GM12878 (cell line): Measurements from ENCODE around the gene GLG1. TPM values are rescaled to one million over a fixed set of nuclear protein-coding genes. Genes with fewer than 3 reads are reported as not detected.

ENCODE experiments used
- ATAC-seq: fragments of 200-7000 bp; cut with Tn5 transposase; 3 replicates; pipeline ENCODE4 v1.9.1; 2020; ENCODE audit warnings: mild to moderate bottlenecking, moderate library complexity
- BruUV-seq: library from RNA; stranded (reverse); fragments of 400-500 nt; replicated peaks from 2 replicates; lab custom pipeline; 2021; lab: Mats Ljungman, UMichigan
- CTCF ChIA-PET: fragments of 300-600 bp; sonication (Branson Sonifier 250); formaldehyde crosslinking; extraction: SDS; loops from one replicate; lab custom pipeline; 2021; ENCODE audit warnings: inconsistent platforms; lab: Yijun Ruan, JAX
- POLR2A ChIA-PET: fragments of 350-600 bp; formaldehyde crosslinking; extraction: SDS; loops from one replicate; lab custom pipeline; 2021; ENCODE audit warnings: inconsistent platforms; lab: Charles Lee
- RAD21 ChIA-PET: fragments of 300-600 bp; sonication (Branson Sonifier 250); formaldehyde crosslinking; loops from one replicate; lab custom pipeline; 2023; ENCODE audit warnings: antibody characterized with exemption; ENCODE audit not compliant: unreplicated experiment; lab: Charles Lee
- SMC1A ChIA-PET: fragments of 300-600 bp; sonication (Branson Sonifier 250); formaldehyde crosslinking; loops from one replicate; lab custom pipeline; 2023; ENCODE audit not compliant: unreplicated experiment, uncharacterized antibody; lab: Charles Lee
- DNase-seq: peaks from one replicate; pipeline ENCODE4 v3.0.0-alpha.2; 2011; ENCODE audit warnings: low read depth, low spot score
- FAIRE-seq: peaks from 3 replicates; lab custom pipeline; 2011; peaks lifted over from hg19 to GRCh38; lab: Jason Lieb, UNC
- H2AFZ ChIP-seq: 2 replicates; pipeline ENCODE4 v1.6.0; 2011; ENCODE audit warnings: low read depth, low read length, control low read depth; ENCODE audit not compliant: control insufficient read depth
- H3K27ac ChIP-seq: 2 replicates; pipeline ENCODE4 v1.5.1; 2011; ENCODE audit warnings: control low read depth; ENCODE audit not compliant: control insufficient read depth, insufficient read depth
- H3K27me3 ChIP-seq, 2 experiments: replicated peaks in 1 of 2; 2 replicates each; pipeline versions ENCODE4 v1.6.0 to v1.6.1; 2011; ENCODE audit warnings: low read length in 1 of 2; ENCODE audit not compliant: control insufficient read depth in 2 of 2, insufficient read depth in 2 of 2
- H3K36me3 ChIP-seq, 2 experiments: 2 replicates each; pipeline ENCODE4 v1.5.1; 2011; ENCODE audit warnings: low read length in 1 of 2; ENCODE audit not compliant: control insufficient read depth in 2 of 2, insufficient read depth in 2 of 2
- H3K4me1 ChIP-seq: 2 replicates; pipeline ENCODE4 v1.6.1; 2011; ENCODE audit warnings: mild to moderate bottlenecking, low read length, moderate library complexity, mixed read lengths; ENCODE audit not compliant: control insufficient read depth, insufficient read depth
- H3K4me2 ChIP-seq: 2 replicates; pipeline ENCODE4 v1.6.0; 2011; ENCODE audit warnings: control low read depth; ENCODE audit not compliant: control insufficient read depth, insufficient read depth
- H3K4me3 ChIP-seq: fragments of 200-600 bp; sonication (generic); 2 replicates; pipeline ENCODE4 v1.5.1; 2016
- H3K79me2 ChIP-seq: 2 replicates; pipeline ENCODE4 v1.6.0; 2011; ENCODE audit warnings: low read length; ENCODE audit not compliant: control insufficient read depth, insufficient read depth
- H3K9ac ChIP-seq: 2 replicates; pipeline ENCODE4 v1.8.0; 2011; ENCODE audit warnings: low read length, control low read depth, mixed read lengths; ENCODE audit not compliant: control insufficient read depth, insufficient read depth
- H3K9me3 ChIP-seq: replicated peaks from 3 replicates; pipeline ENCODE4 v1.5.1; 2011; ENCODE audit warnings: mild to moderate bottlenecking, low read length; ENCODE audit not compliant: control insufficient read depth, insufficient read depth
- H4K20me1 ChIP-seq: 2 replicates; pipeline ENCODE4 v1.6.0; 2011; ENCODE audit not compliant: control insufficient read depth, insufficient read depth
- BCL11A ChIP-seq: IDR thresholded peaks from 2 replicates; pipeline ENCODE4 v1.6.1; 2011; ENCODE audit warnings: low read depth, low read length
- HCFC1 ChIP-seq: fragments of 150-350 bp; IDR thresholded peaks from 2 replicates; pipeline ENCODE4 v1.6.1; 2014; ENCODE audit warnings: low read length
- HDGF ChIP-seq: fragments of 450-650 bp; IDR thresholded peaks from 2 replicates; pipeline ENCODE4 v1.6.1; 2016; ENCODE audit warnings: antibody characterized with exemption
- MTA2 ChIP-seq: fragments of 450-650 bp; IDR thresholded peaks from 2 replicates; pipeline ENCODE4 v1.6.1; 2016; ENCODE audit warnings: low read depth, mild to moderate bottlenecking, moderate library complexity
- NBN ChIP-seq: fragments of 450-650 bp; IDR thresholded peaks from 2 replicates; pipeline ENCODE4 v1.6.1; 2016
- SUZ12 ChIP-seq: fragments of 200-600 bp; sonication (generic); IDR thresholded peaks from one replicate; pipeline ENCODE4 v1.6.1; 2018; ENCODE audit warnings: antibody characterized with exemption, mild to moderate bottlenecking; ENCODE audit not compliant: unreplicated experiment
- TCF12 ChIP-seq: IDR thresholded peaks from 2 replicates; pipeline ENCODE4 v1.6.1; 2011; ENCODE audit warnings: low read depth, mild to moderate bottlenecking, low read length
- ZNF274 ChIP-seq: IDR thresholded peaks from one replicate; pipeline ENCODE4 v1.8.0; 2011; ENCODE audit not compliant: insufficient read length, insufficient read depth
- WGBS: methylation state at CpG from one replicate; pipeline ENCODE4 v1.1.6; 2016; ENCODE audit warnings: low lambda C conversion rate; ENCODE audit not compliant: insufficient replicate concordance, insufficient coverage; ENCODE audit errors: missing lambda C conversion rate; 5-methylcytosine and 5-hydroxymethylcytosine counted together
- in situ Hi-C: fragments of 300-500 bp; cut with MboI; formaldehyde crosslinking; loops from 9 replicates; pipeline ENCODE4 v1.14.3; 2018; ENCODE audit warnings: mixed read lengths
- intact Hi-C: fragments of 100-400 bp; cut with micrococcal nuclease; formaldehyde crosslinking; loops from one replicate; pipeline ENCODE4 v1.14.2; 2022; ENCODE audit not compliant: unreplicated experiment
- polyA plus RNA-seq, 11 experiments: library from polyadenylated mRNA; depleted of rRNA in 4 of 11; unstranded in 6 of 11; stranded (reverse) in 5 of 11; fragments of >200 nt; fragmentation: Nextera tagmentation in 4 of 11; fragmentation: Illumina TruSeq in 1 of 11; extraction: Ambion mirVana in 4 of 11; extraction: Trizol in 1 of 11; gene quantifications; 1 replicate in 1 of 11; 2 replicates in 10 of 11; pipeline versions ENCODE4 v1.2.1 to v1.2.3, GENCODE V29; 2011 to 2016; ENCODE audit warnings: inconsistent platforms in 2 of 11, missing spikeins in 2 of 11, low read depth in 1 of 11
- total RNA-seq, 4 experiments: library from RNA; depleted of rRNA in 3 of 4; stranded (reverse); fragments of >200 nt in 3 of 4; fragmentation: Illumina TruSeq in 1 of 4; extraction: Trizol in 1 of 4; gene quantifications; 2 replicates each; pipeline versions ENCODE4 v1.2.1 to v1.2.3, GENCODE V29; 2013 to 2021
- TF ChIP-seq, protein P1 (sequence below): fragments of 450-650 bp; IDR thresholded peaks from 2 replicates; pipeline ENCODE4 v1.6.1; 2017; ENCODE audit warnings: mild to moderate bottlenecking, moderate library complexity
- TF ChIP-seq, protein P2 (sequence below): fragments of 450-650 bp; IDR thresholded peaks from 2 replicates; pipeline ENCODE4 v1.6.1; 2017; ENCODE audit warnings: mild to moderate bottlenecking
- TF ChIP-seq, protein P3 (sequence below): IDR thresholded peaks from 2 replicates; pipeline ENCODE4 v1.6.1; 2012; ENCODE audit warnings: improper control_type of control experiment, low read depth, low read length; ENCODE audit not compliant: insufficient replicate concordance
- TF ChIP-seq, protein P4 (sequence below): IDR thresholded peaks from 2 replicates; pipeline ENCODE4 v1.6.1; 2011; ENCODE audit warnings: borderline replicate concordance, low read depth, mild to moderate bottlenecking, moderate library complexity, low read length; ENCODE audit not compliant: insufficient read depth, poor library complexity, severe bottlenecking

Gene GLG1
- total and polyA plus RNA-seq, 10 of the 15 experiments (the other 5 are each of a cell fraction or from before 2014, with no cell fraction given): 7.6 to 49.4 (median 28.2) TPM

DNA sequence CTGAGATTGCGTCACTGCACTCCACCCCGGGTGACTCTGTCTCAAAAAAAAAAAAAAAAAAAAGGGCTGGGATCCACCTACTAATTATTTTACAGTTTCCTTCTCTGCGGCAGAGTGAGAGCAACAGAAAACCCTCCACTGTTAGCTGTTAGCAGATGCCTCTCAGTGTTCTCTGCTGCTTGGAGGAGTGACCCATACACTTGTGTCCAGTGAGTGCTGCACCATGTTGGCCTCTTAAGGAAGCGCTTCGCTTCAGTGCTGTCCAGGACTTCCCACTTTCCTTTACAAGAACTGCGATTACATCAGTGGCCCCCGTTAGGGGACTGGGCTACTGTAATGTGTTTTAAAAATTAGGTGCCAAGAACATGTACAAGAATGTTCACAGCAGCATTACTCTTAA, 167.2 kb downstream of the GLG1 start:
- FAIRE-seq (no peak), DNase-seq (no peak), ATAC-seq (no peak)
- Histone ChIP-seq H3K4me3 (no peak overlapping the region), H3K79me2 (no peaks in the 10 kb centered on the region), H3K4me2 (no peak overlapping the region), H2AFZ (no peak overlapping the region), H3K9ac (no peak overlapping the region), H3K27me3 (no peaks in the 10 kb centered on the region), H3K27ac (no peak overlapping the region), H4K20me1 (no peaks in the 10 kb centered on the region), H3K36me3 (no peaks in the 10 kb centered on the region), H3K9me3 (no peaks in the 10 kb centered on the region), H3K4me1 (no peaks in the 10 kb centered on the region)
- intact Hi-C loops: no loop called here
- 88% methylated on average over 5 of the region's 7 CpGs for WGBS
- ChIA-PET RAD21 (no interaction called here), SMC1A (no interaction called here), CTCF (no interaction called here), POLR2A (interaction anchor here (0.6 kb wide), 1 partner anchor 122 kb away, joined by 4 read pairs; no protein-coding TSS in a partner anchor)
- in situ Hi-C loops: loop anchor here (5.0 kb wide), 1 partner anchor 132 kb away; no protein-coding TSS in a partner anchor
- BruUV-seq: no TSS peak
- no peak for TF ChIP-seq BCL11A
- no peak for TF ChIP-seq TCF12
- TF ChIP-seq, protein P1, sequence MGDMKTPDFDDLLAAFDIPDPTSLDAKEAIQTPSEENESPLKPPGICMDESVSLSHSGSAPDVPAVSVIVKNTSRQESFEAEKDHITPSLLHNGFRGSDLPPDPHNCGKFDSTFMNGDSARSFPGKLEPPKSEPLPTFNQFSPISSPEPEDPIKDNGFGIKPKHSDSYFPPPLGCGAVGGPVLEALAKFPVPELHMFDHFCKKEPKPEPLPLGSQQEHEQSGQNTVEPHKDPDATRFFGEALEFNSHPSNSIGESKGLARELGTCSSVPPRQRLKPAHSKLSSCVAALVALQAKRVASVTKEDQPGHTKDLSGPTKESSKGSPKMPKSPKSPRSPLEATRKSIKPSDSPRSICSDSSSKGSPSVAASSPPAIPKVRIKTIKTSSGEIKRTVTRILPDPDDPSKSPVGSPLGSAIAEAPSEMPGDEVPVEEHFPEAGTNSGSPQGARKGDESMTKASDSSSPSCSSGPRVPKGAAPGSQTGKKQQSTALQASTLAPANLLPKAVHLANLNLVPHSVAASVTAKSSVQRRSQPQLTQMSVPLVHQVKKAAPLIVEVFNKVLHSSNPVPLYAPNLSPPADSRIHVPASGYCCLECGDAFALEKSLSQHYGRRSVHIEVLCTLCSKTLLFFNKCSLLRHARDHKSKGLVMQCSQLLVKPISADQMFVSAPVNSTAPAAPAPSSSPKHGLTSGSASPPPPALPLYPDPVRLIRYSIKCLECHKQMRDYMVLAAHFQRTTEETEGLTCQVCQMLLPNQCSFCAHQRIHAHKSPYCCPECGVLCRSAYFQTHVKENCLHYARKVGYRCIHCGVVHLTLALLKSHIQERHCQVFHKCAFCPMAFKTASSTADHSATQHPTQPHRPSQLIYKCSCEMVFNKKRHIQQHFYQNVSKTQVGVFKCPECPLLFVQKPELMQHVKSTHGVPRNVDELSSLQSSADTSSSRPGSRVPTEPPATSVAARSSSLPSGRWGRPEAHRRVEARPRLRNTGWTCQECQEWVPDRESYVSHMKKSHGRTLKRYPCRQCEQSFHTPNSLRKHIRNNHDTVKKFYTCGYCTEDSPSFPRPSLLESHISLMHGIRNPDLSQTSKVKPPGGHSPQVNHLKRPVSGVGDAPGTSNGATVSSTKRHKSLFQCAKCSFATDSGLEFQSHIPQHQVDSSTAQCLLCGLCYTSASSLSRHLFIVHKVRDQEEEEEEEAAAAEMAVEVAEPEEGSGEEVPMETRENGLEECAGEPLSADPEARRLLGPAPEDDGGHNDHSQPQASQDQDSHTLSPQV: no peak
- TF ChIP-seq HDGF: no peak
- no peak for TF ChIP-seq SUZ12
- TF ChIP-seq, protein P2, sequence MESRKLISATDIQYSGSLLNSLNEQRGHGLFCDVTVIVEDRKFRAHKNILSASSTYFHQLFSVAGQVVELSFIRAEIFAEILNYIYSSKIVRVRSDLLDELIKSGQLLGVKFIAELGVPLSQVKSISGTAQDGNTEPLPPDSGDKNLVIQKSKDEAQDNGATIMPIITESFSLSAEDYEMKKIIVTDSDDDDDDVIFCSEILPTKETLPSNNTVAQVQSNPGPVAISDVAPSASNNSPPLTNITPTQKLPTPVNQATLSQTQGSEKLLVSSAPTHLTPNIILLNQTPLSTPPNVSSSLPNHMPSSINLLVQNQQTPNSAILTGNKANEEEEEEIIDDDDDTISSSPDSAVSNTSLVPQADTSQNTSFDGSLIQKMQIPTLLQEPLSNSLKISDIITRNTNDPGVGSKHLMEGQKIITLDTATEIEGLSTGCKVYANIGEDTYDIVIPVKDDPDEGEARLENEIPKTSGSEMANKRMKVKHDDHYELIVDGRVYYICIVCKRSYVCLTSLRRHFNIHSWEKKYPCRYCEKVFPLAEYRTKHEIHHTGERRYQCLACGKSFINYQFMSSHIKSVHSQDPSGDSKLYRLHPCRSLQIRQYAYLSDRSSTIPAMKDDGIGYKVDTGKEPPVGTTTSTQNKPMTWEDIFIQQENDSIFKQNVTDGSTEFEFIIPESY: no peak
- no peak for TF ChIP-seq ZNF274
- TF ChIP-seq, protein P3, sequence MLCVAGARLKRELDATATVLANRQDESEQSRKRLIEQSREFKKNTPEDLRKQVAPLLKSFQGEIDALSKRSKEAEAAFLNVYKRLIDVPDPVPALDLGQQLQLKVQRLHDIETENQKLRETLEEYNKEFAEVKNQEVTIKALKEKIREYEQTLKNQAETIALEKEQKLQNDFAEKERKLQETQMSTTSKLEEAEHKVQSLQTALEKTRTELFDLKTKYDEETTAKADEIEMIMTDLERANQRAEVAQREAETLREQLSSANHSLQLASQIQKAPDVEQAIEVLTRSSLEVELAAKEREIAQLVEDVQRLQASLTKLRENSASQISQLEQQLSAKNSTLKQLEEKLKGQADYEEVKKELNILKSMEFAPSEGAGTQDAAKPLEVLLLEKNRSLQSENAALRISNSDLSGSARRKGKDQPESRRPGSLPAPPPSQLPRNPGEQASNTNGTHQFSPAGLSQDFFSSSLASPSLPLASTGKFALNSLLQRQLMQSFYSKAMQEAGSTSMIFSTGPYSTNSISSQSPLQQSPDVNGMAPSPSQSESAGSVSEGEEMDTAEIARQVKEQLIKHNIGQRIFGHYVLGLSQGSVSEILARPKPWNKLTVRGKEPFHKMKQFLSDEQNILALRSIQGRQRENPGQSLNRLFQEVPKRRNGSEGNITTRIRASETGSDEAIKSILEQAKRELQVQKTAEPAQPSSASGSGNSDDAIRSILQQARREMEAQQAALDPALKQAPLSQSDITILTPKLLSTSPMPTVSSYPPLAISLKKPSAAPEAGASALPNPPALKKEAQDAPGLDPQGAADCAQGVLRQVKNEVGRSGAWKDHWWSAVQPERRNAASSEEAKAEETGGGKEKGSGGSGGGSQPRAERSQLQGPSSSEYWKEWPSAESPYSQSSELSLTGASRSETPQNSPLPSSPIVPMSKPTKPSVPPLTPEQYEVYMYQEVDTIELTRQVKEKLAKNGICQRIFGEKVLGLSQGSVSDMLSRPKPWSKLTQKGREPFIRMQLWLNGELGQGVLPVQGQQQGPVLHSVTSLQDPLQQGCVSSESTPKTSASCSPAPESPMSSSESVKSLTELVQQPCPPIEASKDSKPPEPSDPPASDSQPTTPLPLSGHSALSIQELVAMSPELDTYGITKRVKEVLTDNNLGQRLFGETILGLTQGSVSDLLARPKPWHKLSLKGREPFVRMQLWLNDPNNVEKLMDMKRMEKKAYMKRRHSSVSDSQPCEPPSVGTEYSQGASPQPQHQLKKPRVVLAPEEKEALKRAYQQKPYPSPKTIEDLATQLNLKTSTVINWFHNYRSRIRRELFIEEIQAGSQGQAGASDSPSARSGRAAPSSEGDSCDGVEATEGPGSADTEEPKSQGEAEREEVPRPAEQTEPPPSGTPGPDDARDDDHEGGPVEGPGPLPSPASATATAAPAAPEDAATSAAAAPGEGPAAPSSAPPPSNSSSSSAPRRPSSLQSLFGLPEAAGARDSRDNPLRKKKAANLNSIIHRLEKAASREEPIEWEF: no peak
- no peak for TF ChIP-seq MTA2
- no peak for TF ChIP-seq HCFC1
- TF ChIP-seq, protein P4, sequence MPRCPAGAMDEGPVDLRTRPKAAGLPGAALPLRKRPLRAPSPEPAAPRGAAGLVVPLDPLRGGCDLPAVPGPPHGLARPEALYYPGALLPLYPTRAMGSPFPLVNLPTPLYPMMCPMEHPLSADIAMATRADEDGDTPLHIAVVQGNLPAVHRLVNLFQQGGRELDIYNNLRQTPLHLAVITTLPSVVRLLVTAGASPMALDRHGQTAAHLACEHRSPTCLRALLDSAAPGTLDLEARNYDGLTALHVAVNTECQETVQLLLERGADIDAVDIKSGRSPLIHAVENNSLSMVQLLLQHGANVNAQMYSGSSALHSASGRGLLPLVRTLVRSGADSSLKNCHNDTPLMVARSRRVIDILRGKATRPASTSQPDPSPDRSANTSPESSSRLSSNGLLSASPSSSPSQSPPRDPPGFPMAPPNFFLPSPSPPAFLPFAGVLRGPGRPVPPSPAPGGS: no peak
- no peak for TF ChIP-seq NBN
